HepG2 (cell line): ENCODE measurements around the gene PPM1F. TPM values are rescaled to one million over a fixed set of nuclear protein-coding genes. Genes with fewer than 3 reads are reported as not detected.

Source experiments
- ATF1 ChIP-seq: IDR thresholded peaks from 2 replicates; pipeline ENCODE4 v1.6.1; 2016; ENCODE audit warnings: mild to moderate bottlenecking, control low read depth
- ERF ChIP-seq: IDR thresholded peaks from 2 replicates; pipeline ENCODE4 v1.6.1; 2018; ENCODE audit warnings: missing biosample characterization, missing genetic modification reagents
- FOXA3 ChIP-seq: IDR thresholded peaks from 2 replicates; pipeline ENCODE4 v1.6.1; 2016; ENCODE audit warnings: missing genetic modification reagents, missing compliant biosample characterization
- NBN ChIP-seq: fragments of 450-650 bp; conservative IDR thresholded peaks from 2 replicates; pipeline ENCODE4 v1.6.1; 2017
- NFYB ChIP-seq: sonication (generic); formaldehyde crosslinking; IDR thresholded peaks from 2 replicates; pipeline ENCODE4 v1.4.0; 2020; ENCODE audit warnings: missing genetic modification reagents
- SSRP1 ChIP-seq: IDR thresholded peaks from 2 replicates; pipeline ENCODE4 v1.6.1; 2016; ENCODE audit warnings: control low read depth
- ZMYM2 ChIP-seq: sonication (generic); formaldehyde crosslinking; IDR thresholded peaks from 2 replicates; pipeline ENCODE4 v1.8.0; 2022; ENCODE audit warnings: mild to moderate bottlenecking, missing genetic modification reagents
- ZNF589 ChIP-seq: sonication (generic); formaldehyde crosslinking; conservative IDR thresholded peaks from 2 replicates; pipeline ENCODE4 v1.8.0; 2022; ENCODE audit warnings: mild to moderate bottlenecking, moderate library complexity, missing genetic modification reagents
- ZNF709 ChIP-seq: sonication (generic); formaldehyde crosslinking; IDR thresholded peaks from 2 replicates; pipeline ENCODE4 v1.5.0; 2020; ENCODE audit warnings: mild to moderate bottlenecking, missing genetic modification reagents
- polyA plus RNA-seq, 8 experiments: library from polyadenylated mRNA; depleted of rRNA in 3 of 8; stranded (reverse) in 7 of 8; unstranded in 1 of 8; fragments of >200 nt; fragmentation: Illumina TruSeq in 4 of 8; extraction: Trizol in 4 of 8; gene quantifications; 2 replicates each; pipeline versions ENCODE4 v1.2.1 to v1.2.3, GENCODE V29; 2011 to 2016; ENCODE audit warnings: low read depth in 4 of 8, missing spikeins in 1 of 8, mixed read lengths in 1 of 8; ENCODE audit not compliant: insufficient read depth in 1 of 8
- total RNA-seq, 5 experiments: library from RNA; depleted of rRNA; stranded (reverse); fragments of >200 nt; fragmentation: Illumina TruSeq; extraction: Trizol; gene quantifications; 2 replicates each; pipeline ENCODE4 v1.2.3, GENCODE V29; 2016; ENCODE audit warnings: low read depth in 1 of 5
- TF ChIP-seq, protein P1 (sequence below): sonication (generic); formaldehyde crosslinking; IDR thresholded peaks from 2 replicates; pipeline ENCODE4 v1.4.0; 2020; ENCODE audit warnings: missing genetic modification reagents
- TF ChIP-seq, protein P2 (sequence below): sonication (generic); formaldehyde crosslinking; IDR thresholded peaks from 2 replicates; pipeline ENCODE4; 2020; ENCODE audit warnings: missing genetic modification reagents, mild to moderate bottlenecking, borderline replicate concordance
- TF ChIP-seq, protein P3 (sequence below): sonication (generic); formaldehyde crosslinking; IDR thresholded peaks from 2 replicates; pipeline ENCODE4 v1.4.0; 2020; ENCODE audit warnings: missing genetic modification reagents, borderline replicate concordance

PPM1F gene
- total and polyA plus RNA-seq, 2 of the 13 experiments (the other 11 are each of a cell fraction or from before 2014, with no cell fraction given): 11.0 to 19.6 TPM

DNA sequence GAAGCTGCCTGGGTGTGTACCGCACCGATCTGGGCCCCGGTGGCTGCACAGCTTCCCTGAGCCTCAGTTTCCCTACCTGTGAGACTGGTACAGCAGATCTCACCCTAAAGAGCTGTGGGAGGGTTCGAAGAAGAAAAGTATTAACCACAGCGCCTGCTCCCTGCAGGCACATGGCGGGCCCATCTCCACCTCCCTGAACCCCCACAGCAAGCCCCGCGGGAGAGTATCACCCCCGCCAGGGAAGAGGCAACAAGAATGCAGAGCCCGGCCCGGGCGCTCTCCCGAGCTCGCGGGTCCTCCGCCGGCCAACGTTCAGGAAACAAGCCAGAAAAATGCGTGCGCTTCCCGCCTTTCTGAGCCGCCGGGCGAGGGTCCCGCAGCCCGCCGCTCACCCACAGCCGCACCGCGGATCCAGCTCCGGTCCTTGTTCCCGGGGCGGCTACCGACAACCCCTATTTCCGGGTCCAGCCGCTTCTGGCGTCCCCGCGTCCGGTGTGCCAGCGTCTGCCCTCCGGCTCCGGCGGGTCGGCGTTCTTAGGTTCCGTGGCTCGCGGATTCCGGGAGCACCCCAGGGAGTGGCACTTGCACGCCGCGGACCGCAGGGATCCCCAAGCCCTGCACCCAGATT lies 29.8 kb upstream of the PPM1F start, which contains the start of gene TOP3B (continued):
- TF ChIP-seq FOXA3 (peak; percentile 82), NBN (no peak), ZNF589 (CRISPR knock-in tag) (peak; percentile 83; the same call in 1 of the 2 replicates), SSRP1 (CRISPR knock-in tag) (no peak), ATF1 (CRISPR knock-in tag) (no peak), ERF (CRISPR knock-in tag) (peak; percentile 95), ZNF709 (CRISPR knock-in tag) (0 out of 2 replicates have a peak, but pooled peaks have one; percentile 42), NFYB (CRISPR knock-in tag) (peak; percentile 38; the same call in 1 of the 2 replicates), ZMYM2 (CRISPR knock-in tag) (0 out of 2 replicates have a peak, but pooled peaks have one; percentile 40)
- TF ChIP-seq, protein P1, sequence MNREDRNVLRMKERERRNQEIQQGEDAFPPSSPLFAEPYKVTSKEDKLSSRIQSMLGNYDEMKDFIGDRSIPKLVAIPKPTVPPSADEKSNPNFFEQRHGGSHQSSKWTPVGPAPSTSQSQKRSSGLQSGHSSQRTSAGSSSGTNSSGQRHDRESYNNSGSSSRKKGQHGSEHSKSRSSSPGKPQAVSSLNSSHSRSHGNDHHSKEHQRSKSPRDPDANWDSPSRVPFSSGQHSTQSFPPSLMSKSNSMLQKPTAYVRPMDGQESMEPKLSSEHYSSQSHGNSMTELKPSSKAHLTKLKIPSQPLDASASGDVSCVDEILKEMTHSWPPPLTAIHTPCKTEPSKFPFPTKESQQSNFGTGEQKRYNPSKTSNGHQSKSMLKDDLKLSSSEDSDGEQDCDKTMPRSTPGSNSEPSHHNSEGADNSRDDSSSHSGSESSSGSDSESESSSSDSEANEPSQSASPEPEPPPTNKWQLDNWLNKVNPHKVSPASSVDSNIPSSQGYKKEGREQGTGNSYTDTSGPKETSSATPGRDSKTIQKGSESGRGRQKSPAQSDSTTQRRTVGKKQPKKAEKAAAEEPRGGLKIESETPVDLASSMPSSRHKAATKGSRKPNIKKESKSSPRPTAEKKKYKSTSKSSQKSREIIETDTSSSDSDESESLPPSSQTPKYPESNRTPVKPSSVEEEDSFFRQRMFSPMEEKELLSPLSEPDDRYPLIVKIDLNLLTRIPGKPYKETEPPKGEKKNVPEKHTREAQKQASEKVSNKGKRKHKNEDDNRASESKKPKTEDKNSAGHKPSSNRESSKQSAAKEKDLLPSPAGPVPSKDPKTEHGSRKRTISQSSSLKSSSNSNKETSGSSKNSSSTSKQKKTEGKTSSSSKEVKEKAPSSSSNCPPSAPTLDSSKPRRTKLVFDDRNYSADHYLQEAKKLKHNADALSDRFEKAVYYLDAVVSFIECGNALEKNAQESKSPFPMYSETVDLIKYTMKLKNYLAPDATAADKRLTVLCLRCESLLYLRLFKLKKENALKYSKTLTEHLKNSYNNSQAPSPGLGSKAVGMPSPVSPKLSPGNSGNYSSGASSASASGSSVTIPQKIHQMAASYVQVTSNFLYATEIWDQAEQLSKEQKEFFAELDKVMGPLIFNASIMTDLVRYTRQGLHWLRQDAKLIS (CRISPR knock-in tag): 0 out of 2 replicates have a peak, but pooled peaks have one; percentile 65
- TF ChIP-seq, protein P2, sequence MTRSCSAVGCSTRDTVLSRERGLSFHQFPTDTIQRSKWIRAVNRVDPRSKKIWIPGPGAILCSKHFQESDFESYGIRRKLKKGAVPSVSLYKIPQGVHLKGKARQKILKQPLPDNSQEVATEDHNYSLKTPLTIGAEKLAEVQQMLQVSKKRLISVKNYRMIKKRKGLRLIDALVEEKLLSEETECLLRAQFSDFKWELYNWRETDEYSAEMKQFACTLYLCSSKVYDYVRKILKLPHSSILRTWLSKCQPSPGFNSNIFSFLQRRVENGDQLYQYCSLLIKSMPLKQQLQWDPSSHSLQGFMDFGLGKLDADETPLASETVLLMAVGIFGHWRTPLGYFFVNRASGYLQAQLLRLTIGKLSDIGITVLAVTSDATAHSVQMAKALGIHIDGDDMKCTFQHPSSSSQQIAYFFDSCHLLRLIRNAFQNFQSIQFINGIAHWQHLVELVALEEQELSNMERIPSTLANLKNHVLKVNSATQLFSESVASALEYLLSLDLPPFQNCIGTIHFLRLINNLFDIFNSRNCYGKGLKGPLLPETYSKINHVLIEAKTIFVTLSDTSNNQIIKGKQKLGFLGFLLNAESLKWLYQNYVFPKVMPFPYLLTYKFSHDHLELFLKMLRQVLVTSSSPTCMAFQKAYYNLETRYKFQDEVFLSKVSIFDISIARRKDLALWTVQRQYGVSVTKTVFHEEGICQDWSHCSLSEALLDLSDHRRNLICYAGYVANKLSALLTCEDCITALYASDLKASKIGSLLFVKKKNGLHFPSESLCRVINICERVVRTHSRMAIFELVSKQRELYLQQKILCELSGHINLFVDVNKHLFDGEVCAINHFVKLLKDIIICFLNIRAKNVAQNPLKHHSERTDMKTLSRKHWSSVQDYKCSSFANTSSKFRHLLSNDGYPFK (CRISPR knock-in tag): peak; percentile 87
- TF ChIP-seq, protein P3, sequence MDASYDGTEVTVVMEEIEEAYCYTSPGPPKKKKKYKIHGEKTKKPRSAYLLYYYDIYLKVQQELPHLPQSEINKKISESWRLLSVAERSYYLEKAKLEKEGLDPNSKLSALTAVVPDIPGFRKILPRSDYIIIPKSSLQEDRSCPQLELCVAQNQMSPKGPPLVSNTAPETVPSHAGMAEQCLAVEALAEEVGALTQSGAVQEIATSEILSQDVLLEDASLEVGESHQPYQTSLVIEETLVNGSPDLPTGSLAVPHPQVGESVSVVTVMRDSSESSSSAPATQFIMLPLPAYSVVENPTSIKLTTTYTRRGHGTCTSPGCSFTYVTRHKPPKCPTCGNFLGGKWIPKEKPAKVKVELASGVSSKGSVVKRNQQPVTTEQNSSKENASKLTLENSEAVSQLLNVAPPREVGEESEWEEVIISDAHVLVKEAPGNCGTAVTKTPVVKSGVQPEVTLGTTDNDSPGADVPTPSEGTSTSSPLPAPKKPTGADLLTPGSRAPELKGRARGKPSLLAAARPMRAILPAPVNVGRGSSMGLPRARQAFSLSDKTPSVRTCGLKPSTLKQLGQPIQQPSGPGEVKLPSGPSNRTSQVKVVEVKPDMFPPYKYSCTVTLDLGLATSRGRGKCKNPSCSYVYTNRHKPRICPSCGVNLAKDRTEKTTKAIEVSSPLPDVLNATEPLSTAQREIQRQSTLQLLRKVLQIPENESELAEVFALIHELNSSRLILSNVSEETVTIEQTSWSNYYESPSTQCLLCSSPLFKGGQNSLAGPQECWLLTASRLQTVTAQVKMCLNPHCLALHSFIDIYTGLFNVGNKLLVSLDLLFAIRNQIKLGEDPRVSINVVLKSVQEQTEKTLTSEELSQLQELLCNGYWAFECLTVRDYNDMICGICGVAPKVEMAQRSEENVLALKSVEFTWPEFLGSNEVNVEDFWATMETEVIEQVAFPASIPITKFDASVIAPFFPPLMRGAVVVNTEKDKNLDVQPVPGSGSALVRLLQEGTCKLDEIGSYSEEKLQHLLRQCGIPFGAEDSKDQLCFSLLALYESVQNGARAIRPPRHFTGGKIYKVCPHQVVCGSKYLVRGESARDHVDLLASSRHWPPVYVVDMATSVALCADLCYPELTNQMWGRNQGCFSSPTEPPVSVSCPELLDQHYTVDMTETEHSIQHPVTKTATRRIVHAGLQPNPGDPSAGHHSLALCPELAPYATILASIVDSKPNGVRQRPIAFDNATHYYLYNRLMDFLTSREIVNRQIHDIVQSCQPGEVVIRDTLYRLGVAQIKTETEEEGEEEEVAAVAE: peak; percentile 88
